BE2C (cell line): ENCODE data around the gene THEM4.
A peak's percentile ranks its signal among the peaks of the same experiment; 100 is the strongest.
"Not testable (repeated sequence)": the region's sequence is repeated elsewhere in the genome, so short reads cannot be mapped to it uniquely, and the experiment has no call there.

ENCODE experiments used
- DNase-seq: peaks from one replicate; pipeline ENCODE4 v3.0.0-alpha.2; 2020
- H3K27me3 ChIP-seq: fragments of 250-450 bp; sonication (Bioruptor Pico); 2 replicates; pipeline ENCODE4 v1.5.1; 2020; ENCODE audit warnings: mild to moderate bottlenecking
- H3K36me3 ChIP-seq: fragments of 250-450 bp; sonication (Bioruptor Pico); 2 replicates; pipeline ENCODE4 v1.5.1; 2020; ENCODE audit warnings: mild to moderate bottlenecking
- H3K4me1 ChIP-seq: fragments of 250-450 bp; sonication (Bioruptor Pico); 2 replicates; pipeline ENCODE4 v1.5.1; 2020
- H3K4me3 ChIP-seq: 2 replicates; pipeline ENCODE4 v1.5.1; 2011; ENCODE audit warnings: low read depth, low read length
- H3K9me3 ChIP-seq: fragments of 250-450 bp; sonication (Bioruptor Pico); 2 replicates; pipeline ENCODE4 v1.5.1; 2020
- TF ChIP-seq, protein P1 (sequence below): IDR thresholded peaks from 2 replicates; pipeline ENCODE4 v1.5.1; 2012; ENCODE audit warnings: mild to moderate bottlenecking, low read depth, low read length

THEM4 gene

DNA sequence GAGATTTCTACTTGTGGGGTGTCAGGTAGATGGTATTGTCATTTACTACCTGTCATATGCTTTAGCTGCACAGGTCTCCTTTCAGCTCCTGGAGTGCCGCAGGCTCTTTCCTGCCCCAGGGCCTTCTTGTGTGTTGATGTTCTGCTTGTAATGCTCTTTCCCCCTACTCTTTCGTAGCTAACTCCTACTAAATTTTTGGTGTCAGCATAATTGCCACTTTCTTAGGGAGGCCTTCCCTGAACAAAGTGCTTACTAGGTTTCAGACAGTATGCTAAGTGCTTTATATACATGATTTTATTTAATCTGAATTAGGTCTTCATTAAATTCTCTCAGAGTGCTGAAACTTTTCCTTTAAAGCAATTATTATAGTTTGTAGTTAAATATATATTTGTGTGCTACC, 4.8 kb upstream of the THEM4 start:
- Histone ChIP-seq H3K36me3 (no peaks in the 10 kb centered on the region), H3K27me3 (peaks cover 41% of the 10 kb centered on the region), H3K4me1 (no peaks in the 10 kb centered on the region), H3K4me3 (no peak overlapping the region), H3K9me3 (no peaks in the 10 kb centered on the region)
- DNase-seq = no peak
- TF ChIP-seq, protein P1, sequence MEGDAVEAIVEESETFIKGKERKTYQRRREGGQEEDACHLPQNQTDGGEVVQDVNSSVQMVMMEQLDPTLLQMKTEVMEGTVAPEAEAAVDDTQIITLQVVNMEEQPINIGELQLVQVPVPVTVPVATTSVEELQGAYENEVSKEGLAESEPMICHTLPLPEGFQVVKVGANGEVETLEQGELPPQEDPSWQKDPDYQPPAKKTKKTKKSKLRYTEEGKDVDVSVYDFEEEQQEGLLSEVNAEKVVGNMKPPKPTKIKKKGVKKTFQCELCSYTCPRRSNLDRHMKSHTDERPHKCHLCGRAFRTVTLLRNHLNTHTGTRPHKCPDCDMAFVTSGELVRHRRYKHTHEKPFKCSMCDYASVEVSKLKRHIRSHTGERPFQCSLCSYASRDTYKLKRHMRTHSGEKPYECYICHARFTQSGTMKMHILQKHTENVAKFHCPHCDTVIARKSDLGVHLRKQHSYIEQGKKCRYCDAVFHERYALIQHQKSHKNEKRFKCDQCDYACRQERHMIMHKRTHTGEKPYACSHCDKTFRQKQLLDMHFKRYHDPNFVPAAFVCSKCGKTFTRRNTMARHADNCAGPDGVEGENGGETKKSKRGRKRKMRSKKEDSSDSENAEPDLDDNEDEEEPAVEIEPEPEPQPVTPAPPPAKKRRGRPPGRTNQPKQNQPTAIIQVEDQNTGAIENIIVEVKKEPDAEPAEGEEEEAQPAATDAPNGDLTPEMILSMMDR = no peak

- Histone ChIP-seq H3K36me3 (no peaks in the 10 kb centered on the region), H3K4me3 (no peak overlapping the region), H3K4me1 (no peaks in the 10 kb centered on the region), H3K9me3 (no peaks in the 10 kb centered on the region), H3K27me3 (peaks cover 36% of the 10 kb centered on the region)
- no peak for DNase-seq
- TF ChIP-seq, protein P1 = no peak
These were observed 3.7 kb upstream of the THEM4 start for GRCh38 chr1:151912973-151913372.

DNA sequence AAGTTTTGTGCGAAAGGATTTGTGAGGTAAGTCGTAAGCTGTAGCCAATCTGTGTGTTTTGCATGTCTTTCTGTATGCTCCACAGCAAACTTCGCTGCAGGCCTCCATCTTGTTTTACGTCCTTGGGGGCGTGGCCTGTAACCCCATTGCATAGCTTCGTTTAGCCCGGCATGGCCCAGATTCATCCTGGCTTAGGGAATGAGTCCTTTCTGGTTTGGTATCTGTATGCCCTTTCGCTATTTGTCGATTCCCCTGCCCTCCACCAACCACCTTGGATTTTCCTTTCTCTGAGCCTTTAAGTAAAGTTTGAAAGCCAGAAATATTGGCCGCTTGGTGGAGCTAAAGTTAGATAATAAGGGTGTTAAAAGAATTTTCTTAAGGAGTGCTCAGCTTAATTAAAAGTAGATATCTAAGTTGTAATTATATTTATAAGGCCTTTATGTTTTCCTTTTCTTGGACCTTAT, 1.1 kb downstream of the THEM4 start:
- TF ChIP-seq, protein P1 = 0 out of 2 replicates have a peak, but pooled peaks have one; percentile 5
- Histone ChIP-seq H3K9me3 (peaks cover 5% of the 10 kb centered on the region; the same call in 1 of the 2 replicates), H3K4me1 (peaks cover 3% of the 10 kb centered on the region), H3K36me3 (peaks cover 7% of the 10 kb centered on the region), H3K4me3 (peak overlapping the region; percentile 60), H3K27me3 (0 out of 2 replicates have a peak, but pooled peaks cover 3% of the 10 kb centered on the region)
- no peak for DNase-seq

GRCh38 chr1:151907363-151908139, 1.8 kb downstream of the THEM4 start:
- peaks cover 5% of the 10 kb centered on the region; the same call in 1 of the 2 replicates for H3K9me3 ChIP-seq
- H3K27me3 ChIP-seq = no peaks in the 10 kb centered on the region
- H3K4me1 ChIP-seq = peaks cover 3% of the 10 kb centered on the region
- no peak overlapping the region for H3K4me3 ChIP-seq
- peaks cover 7% of the 10 kb centered on the region for H3K36me3 ChIP-seq
- TF ChIP-seq, protein P1 = no peak
- no peak for DNase-seq

- not testable (repeated sequence) for H3K4me1 ChIP-seq, H3K27me3 ChIP-seq, DNase-seq, H3K9me3 ChIP-seq, H3K4me3 ChIP-seq, H3K36me3 ChIP-seq
These were observed 3.0 kb downstream of the THEM4 start for GRCh38 chr1:151906324-151906645.

GRCh38 chr1:151905443-151906323, 3.6 kb downstream of the THEM4 start:
- DNase-seq, H3K36me3 ChIP-seq, H3K27me3 ChIP-seq, H3K9me3 ChIP-seq, H3K4me1 ChIP-seq, H3K4me3 ChIP-seq: not testable (repeated sequence)

DNA sequence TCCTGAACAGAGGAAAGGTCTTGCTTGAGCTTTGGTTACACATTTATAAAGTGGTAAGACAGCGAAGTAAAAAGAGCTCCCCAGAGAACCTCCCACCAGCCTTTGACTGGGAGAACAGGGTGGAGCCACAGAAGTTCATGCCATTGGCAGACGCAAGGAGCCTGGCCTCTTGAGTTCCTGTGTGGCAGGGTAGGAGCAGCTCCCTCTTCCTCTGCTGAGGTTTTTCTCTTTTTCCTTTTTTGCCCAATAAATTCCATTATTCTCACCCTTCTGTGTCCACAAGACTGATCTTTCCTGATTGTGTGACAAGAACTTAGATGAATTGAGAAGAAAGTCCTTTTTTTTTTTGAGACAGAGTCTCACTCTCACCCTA, 4.3 kb downstream of the THEM4 start:
- TF ChIP-seq, protein P1 = no peak
- H3K36me3 ChIP-seq = peaks cover 7% of the 10 kb centered on the region
- no peak overlapping the region for H3K4me3 ChIP-seq
- DNase-seq = no peak
- peaks cover 5% of the 10 kb centered on the region for H3K9me3 ChIP-seq
- H3K27me3 ChIP-seq = no peaks in the 10 kb centered on the region
- H3K4me1 ChIP-seq = peaks cover 3% of the 10 kb centered on the region
